G401.6 (cell line): ENCODE measurements around the gene TRPC4.

Experiments used
- FAIRE-seq: peaks from 2 replicates; lab custom pipeline; 2012; peaks lifted over from hg19 to GRCh38; lab: Jason Lieb, UNC

The TRPC4 gene

DNA sequence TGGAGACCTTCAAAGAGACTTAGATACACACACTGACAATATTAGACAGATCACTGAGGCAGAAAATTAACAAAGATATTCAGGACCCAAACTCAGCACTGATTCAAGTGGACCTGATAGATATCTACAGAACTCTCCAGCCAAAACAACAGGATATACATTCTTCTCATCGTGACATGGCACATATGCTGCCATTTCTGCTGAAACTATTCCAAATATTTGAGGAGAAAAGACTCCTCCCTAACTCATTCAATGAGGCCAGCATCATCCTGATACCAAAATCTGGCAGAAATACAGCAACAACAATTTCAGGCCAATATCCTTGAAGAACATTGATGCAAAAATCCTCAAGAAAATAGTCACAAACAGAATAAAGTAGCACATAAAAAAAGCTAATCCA is 53.3 kb downstream of the TRPC4 start:
- no peak for FAIRE-seq

DNA sequence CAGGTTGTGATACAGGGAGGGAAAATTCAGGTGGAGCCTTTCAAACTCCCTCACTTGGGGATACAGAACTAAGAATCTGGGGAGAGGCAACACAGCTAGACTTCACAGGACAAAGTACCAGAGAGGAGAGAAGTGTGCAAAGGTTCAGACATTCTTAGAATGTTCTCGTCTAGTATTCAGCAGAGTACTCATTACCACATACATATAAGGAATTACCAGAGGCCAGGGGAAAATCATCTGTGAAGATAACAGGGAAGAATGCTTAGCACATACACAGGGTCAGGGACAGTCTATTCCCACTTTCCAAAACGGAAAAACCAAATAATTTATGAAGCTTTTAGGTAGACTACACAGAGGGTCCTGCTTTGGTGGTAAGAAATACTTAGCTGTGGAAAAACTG is 58.1 kb downstream of the TRPC4 start:
- FAIRE-seq = no peak

DNA sequence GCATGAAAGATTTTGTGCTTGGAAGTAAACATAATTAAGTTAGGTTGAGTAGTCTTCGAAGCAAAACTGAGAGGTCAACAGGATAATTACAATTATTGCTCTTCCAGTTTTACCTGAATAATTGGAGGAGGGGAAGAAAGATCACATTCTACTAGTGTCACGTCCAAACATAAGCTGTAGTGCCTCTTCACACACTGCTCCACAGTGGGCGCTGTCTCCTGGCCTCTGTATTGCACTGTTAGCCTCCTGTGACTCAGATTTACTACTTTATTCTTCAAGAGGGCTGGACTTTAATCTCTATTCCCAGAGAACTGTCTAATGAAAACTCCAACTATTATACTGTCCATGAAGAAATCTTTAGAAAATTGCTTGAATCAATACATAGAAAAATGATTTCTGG is 62.9 kb downstream of the TRPC4 start:
- FAIRE-seq = no peak

DNA sequence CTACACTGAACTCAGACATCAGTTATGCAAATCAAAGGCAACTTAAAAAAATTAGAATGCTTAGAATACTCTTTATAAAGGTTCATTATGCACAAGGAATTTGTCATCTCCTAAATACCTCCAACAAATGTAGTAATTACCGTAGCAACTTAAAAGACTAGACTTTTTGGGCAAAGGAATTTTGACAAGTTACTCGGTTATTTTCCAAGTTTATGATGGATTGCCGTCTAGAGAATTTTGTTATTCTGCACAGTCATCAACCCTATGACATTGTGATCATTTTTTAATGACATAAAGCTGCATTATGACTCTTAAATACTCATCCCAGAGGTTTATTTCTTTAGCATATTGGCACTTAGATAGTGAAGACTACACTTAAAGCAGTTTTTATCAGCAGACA is 71.9 kb downstream of the TRPC4 start:
- FAIRE-seq = no peak

DNA sequence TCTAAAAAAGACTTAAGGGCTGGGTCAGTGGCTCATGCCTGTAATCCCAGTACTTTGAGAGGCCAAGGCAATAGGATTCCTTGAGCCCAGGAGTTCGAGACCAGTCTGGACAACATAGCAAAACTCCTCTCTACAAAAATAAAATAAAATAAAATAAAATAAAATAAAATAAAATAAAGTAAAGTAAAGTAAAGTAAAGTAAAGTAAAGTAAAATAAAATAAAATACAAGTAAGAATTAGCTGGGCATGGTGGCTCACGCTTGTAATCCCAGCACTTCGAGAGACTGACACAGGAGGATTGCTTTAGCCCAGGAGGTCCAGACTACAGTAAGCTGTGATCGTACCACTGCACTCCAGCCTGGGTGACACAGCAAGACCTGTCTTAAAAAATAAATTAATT is 72.8 kb downstream of the TRPC4 start:
- FAIRE-seq = peak; percentile 58

DNA sequence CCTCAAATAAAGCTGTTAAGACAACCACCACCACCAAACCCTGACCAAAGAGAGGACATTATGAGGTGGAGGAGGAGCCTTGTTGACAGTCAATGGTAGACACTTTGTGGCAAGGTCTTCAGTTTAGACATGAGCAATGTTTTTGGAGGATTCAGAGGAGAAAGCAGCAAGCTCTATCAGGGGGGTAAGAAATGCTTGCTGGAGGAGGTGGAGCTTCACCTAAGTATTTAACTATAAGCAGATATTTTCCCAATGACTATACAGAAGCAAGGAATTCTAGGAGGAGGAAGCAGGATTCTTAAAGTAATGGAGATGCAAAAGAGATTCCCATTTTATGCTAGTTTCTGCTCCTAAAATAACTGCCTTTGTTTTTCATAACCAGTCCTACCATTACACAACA is 74.2 kb downstream of the TRPC4 start:
- FAIRE-seq = no peak

DNA sequence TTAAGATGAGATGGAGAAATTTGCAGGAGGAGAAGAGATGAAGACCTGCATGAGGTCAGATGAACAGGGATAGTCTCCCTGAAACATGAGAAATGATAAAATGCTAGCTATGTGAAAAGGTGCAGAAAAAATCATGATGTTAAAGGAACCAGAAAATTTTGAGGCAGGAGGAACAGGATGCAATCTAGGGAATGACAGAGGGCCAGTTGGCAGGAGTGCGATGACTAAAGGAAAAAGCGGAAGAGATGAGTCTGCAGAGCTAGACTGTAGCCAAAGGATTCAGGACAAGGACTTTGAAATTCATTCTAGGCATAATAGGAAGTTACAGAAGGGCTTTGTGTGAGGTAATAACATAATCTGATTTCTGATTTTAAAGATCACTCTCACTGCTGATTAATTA is 77.9 kb downstream of the TRPC4 start:
- no peak for FAIRE-seq

DNA sequence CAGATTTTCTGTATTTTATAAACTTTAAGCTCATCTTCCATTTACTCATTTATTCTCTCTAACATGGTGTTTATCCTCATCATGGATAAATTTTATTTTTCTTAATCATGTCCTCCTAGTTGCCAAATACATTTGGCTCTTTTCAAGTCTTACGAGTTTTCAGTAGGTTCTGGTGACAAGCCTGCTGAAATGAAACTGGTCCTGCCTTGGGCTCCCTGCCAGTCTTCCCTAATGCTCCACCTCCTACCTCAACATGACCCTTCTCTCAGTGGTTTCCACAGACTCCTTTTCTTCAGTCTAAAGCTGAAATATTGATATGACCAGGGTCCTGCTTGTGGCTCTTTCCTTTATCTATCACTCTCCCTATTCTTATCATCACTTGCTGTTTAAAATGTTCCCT is 81.2 kb downstream of the TRPC4 start:
- FAIRE-seq = no peak

DNA sequence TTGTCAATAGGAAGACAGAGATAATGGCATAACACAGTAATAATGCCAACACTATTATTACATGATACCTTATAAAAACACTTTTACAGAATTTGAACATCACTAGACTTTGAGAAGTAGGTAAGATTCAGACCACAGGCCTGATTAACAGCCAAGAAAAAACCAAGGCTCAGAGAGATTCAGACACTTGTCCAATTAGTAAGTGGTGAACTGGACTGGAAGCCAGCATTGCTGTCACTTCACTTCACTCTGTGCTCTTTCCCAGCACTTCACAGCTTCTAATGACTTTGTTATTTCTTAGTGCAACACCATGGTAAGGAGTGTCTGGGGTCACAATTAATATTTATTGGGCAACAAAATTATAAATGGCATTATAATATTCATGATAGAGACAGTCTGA is 91.9 kb downstream of the TRPC4 start:
- no peak for FAIRE-seq

DNA sequence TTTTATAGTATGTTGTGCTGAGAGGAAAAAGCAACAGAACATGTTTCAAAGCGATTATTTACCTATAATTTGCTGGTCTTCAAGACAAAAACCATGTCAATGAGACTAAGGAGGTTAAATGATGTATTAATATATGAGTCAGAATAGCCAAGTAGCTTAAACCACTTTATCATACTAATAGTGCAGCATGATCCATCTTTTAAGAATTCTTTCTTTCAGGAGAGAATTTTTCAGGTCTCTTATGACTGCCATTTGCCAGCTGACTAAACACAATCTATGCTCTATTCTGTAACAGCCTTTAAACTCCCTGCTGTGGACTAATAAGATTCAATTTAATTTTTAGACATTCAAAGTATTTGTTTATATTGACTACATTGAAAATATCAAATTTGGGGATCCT is 93.7 kb downstream of the TRPC4 start:
- no peak for FAIRE-seq

DNA sequence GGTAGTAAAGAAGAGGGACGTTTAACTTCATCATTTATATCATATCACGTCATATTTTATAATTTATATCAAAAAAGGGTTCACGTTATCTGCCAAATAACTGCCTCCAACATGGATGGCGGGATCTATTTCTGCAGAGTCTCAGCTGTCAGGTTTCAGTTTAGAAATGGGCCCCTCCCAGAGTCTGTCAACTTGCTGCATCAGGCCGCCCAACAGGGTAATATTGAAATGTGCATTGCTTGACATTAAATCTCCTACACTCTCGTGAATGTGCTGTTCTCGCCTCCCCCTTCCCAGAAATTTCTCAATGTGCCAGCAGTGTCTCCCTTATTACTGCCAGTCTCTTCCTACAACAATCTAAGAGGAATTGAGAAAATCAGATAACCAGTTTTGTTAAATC is 96.9 kb downstream of the TRPC4 start:
- FAIRE-seq = no peak

DNA sequence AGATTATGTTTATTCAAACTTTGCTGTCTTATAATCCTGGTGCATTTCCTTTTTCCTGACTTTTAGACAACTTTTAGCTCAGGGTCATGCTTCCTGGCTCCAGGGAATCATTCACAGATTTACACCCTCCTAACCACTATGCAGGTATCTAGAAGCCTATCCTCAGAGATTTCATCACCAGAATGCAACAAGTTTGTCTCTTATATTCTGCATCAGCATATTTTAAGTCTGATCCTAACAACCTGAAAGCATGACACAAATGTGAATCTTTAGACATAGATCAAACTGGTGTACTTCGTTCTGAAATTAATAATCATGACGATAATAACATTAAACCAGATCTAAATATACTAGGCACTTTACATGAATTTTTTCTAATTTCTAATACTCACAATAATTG is 100.0 kb downstream of the TRPC4 start:
- FAIRE-seq = no peak

DNA sequence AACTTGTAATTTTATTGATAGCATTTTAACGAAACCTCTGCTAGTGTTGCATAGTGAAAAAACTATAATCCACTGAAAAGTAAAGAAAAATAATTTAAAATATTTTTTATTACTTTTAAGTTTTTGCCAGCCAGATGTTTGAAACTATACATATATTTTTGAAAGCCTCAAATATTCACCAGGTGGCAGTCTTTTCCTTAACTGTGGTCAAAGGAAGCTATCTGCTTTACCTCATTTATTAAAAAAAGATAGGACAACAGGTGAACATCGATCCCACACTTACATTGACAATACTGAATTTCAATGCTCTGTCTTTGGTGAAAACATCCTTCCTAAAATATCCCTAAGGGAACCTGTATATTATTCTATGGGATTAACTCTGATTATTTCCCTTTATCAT is 100.5 kb downstream of the TRPC4 start:
- peak; percentile 36 for FAIRE-seq

DNA sequence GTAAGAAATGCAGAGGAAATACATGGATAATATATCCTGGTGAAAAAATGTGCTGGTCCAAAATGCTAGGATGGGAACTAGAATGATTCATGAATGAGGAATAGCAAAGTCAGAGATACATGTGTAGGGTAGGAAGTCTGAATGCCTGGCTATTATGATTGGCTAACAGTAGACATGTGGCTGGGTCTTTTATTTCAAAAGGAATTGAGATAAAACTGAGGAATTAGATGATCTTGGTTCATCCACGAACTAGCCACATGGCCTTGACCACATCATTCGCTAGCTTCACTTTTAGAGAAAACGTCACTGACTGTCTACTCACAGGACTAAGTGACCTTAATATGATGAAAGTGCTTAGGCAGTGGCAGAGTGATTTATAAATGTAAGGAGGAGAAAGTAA is 103.1 kb downstream of the TRPC4 start:
- no peak for FAIRE-seq

DNA sequence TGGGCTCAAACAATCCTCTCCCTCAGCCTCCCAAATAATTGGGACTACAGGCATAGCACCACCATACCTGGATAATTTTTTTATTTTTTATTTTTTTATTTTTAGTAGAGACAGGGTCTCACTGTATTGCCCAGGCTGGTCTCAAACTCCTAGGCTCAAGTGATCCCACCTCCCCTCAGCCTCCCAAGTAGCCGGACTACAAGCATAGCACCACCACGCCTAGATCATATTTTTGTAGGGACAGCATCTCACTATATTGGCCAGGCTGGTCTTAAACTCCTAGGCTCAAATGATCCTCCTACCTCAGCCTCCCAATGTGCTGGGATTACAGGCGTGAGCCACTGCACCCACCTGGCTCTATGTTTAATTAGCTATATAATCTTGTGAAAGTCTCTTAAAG is 114.2 kb downstream of the TRPC4 start:
- FAIRE-seq = no peak

DNA sequence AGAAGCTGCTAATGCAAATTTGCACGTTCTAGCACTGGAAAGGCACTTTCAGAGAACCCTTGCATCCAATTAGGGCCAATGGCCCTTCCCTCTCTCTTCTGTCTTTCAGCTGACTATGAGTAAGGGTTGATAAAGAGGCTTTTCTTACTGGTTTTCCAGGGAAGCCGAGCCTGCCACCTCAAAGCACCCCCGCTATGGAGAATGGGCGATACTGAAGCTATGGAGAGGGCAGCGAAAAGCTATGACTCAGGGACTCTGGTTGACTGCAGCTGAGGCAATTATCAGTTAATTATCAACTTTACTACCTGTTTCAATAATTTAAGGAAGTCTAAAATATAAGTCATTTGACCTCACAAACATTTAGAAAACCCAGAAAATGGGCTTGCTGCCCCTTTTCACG is 115.8 kb downstream of the TRPC4 start:
- no peak for FAIRE-seq

DNA sequence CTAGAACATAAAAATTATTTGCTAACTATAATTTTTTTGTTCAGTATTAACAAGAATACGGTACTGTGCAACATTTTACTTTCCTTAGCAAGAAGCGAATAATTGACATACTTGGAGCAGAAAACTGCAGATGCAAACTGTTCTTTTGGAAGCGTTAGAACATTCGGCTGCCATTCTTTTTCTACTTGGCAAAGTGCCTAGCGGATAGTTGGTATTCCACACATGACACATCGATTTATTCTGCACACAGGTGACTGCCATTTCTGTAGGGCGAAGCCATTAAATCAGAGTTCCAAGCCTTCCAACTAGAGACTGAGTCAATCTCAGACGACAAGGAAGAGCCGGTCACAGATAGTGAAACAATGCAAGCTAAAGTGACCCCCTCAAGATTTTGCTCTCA is 117.4 kb downstream of the TRPC4 start:
- FAIRE-seq = no peak

DNA sequence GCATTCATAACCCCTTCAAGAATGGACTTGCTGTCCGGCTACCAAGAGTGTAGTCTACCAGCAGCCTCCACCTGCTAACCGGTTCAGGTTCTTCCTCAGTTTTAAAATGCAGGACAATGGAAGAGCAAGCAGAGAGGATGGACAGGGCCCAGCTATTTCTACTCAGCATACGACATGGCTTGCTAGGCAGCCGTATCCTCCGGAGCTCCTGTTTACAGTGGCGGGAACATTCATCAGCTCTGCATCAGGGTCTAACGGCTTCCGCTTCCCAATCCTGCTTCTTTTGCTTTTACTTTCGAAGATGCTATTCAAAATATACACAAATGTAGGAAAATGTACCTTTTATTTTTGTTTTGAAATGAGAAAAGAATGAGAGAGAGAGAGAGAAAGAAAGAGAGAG is 118.5 kb downstream of the TRPC4 start:
- no peak for FAIRE-seq

DNA sequence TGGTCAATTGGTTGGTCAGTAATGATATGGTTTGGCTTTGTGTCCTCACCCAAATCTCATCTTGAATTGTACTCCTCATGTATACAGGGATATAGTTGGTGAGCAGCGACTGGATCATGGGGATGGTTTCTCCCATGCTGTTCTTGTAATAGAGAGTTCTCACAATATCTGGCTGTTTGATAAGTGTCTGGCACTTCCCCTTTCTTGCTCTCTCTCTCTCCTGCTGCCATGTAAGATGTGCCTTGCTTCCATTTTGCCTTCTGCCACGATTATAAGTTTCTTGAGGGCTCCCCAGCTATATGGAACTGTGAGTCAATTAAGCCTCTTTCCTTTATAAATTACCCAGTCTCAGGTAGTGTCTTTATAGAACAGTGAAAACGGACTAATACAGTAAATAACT is 120.7 kb downstream of the TRPC4 start:
- no peak for FAIRE-seq

DNA sequence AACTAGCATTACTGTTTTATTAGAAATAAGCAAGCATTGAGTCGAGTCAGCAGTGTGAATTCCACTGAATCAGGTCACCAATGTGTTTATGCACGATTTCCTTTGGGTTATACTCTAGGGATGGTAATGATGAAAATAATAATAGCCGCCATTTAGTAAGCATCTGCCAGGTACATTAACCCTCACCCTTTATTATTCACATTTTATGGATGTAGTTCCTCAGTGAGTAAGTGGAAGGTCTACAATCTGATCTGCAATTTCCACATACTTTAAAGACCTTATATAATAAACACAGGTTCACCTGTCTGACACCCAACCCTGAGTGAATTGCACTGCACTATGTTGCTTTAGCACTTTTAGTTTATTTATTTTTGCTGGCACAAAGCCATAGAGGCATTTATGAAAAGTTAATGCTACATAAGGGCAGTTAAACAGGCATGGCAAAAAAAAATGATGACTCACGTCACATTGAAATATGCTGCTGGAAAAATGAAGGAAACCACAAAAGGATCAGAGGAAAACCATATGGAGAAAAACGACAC is 122.4 kb downstream of the TRPC4 start:
- FAIRE-seq = no peak

DNA sequence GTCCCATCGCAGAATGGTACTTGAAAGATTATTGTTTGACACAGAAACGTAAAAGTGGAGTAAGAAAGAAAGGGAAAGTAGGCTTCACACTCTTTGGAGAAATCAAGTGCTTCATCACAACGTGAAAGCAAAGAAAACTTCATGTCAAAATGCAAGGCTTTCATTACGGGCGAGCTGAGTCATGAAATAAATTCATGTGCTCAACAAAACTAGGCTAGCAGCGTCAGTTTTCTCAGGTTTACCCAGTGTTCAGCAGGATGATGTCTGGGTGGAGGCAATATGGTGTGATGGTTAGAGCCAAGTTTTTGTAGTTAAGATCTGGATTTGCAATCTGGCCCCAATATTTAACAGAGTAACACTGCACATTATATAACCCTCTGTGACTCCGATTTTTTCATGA is 128.0 kb downstream of the TRPC4 start:
- no peak for FAIRE-seq

DNA sequence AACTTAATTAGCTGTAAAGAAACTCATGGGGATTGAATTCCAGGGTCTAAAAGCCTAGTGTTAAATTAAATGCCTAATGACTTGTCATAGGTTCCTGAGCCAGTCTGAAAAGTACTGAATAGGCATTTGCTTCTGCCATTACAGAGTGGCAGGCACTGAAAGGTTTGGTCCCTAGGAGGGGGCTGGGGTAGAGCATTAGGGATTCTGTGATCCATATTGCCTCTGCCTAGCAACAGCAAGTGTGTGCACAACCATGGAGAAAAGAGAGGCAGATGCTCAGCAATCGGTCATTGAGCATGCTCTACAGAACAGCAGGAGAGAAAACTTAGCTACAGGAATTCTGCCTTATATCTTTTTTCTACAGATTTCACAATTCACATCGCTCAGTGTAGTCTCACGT is 133.5 kb downstream of the TRPC4 start:
- no peak for FAIRE-seq

DNA sequence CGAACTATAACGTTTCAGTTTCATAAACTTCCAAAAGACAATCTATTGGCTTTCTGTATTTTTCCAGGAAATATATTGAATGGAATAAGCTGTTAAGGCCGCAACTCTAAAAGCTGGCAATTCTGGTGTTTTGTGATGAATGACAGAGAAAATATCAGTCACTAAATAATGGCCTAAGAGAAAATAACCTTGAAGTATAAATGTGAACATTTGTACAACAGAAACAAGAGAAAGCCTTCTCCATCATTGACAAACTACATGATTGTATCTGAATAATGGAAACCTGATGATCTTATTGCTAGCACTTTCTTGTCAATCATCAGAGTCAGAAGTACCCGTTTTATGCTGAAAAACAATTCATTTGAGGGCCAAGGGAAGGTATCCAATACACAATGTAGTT is 134.3 kb downstream of the TRPC4 start:
- FAIRE-seq = no peak

DNA sequence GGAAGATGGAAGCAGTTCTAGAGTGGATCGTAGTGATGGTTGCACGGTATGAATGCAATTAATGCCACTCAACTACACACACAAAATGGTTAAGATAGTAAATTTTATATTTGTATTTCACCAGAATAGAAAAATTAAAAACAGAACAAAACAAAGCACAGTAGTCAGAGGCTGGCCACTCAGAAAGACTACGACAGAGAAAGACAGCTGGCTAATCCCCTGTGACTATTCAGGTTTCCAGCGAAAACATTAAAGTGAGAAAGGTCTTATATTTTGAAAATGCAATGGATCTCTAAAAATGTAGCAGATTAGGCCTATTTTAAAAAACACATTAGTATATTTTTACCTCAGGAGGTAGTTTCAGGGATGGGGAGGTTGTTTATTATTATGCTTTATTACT is 139.7 kb downstream of the TRPC4 start:
- no peak for FAIRE-seq

DNA sequence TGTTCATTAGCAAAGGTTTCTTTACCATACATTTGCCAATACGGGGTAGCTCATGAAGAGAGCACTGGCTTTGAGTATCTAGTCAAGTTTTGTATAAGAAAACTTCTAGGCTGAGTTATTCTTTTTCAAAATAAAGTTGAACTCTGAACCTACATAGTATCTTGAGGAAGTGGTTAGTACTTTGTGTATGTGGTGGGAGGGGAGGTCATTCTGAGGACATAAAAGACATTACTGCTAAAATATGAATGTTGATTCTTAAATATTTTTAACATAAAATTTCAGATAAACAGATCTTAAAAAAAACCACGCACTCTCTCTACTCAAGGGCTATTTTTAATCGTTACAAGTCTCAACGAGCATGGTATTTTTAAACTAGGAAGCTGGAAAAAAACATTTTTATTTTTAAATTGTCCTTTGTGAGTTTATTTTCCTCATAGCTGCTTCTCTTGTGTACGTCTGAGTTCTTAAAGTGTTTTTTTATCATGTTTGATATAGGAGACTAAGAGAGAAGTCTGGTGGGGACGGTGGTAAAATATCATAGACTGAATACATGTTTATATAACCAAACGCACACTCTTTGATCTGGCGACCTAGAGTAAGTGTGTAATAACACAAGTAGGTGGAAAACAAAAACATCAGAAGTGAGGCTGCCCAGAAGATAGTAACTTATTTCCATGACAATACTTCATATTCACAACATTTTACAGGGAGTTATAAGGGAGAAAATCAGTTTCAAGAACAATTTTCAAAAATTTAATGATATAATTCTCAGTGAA is 153.0 kb downstream of the TRPC4 start:
- no peak for FAIRE-seq
